Nephron progenitor cell (in vitro differentiated cells): ENCODE results near the gene FIZ1.

ENCODE experiments used
- DNase-seq: peaks from one replicate; pipeline ENCODE4 v3.0.0; 2021
- H3K27ac Mint-ChIP-seq: 2 replicates; pipeline ENCODE4 v1.8.0; 2021; ENCODE audit warnings: mild to moderate bottlenecking, moderate library complexity, mixed read lengths
- H3K27me3 Mint-ChIP-seq: 2 replicates; pipeline ENCODE4 v1.8.0; 2021; ENCODE audit warnings: mild to moderate bottlenecking, low read depth, mixed read lengths; ENCODE audit not compliant: poor library complexity
- H3K36me3 Mint-ChIP-seq: 2 replicates; pipeline ENCODE4 v1.8.0; 2021; ENCODE audit warnings: low read depth, mixed read lengths
- H3K4me1 Mint-ChIP-seq: 2 replicates; pipeline ENCODE4 v1.8.0; 2021; ENCODE audit warnings: mixed read lengths
- H3K4me3 Mint-ChIP-seq: 2 replicates; pipeline ENCODE4 v1.8.0; 2021; ENCODE audit warnings: mild to moderate bottlenecking, moderate library complexity, mixed read lengths
- H3K9me3 Mint-ChIP-seq: 2 replicates; pipeline ENCODE4 v1.8.0; 2021; ENCODE audit warnings: mild to moderate bottlenecking, moderate library complexity, mixed read lengths
- CTCF ChIP-seq: fragments of 200-600 bp; sonication (generic); IDR thresholded peaks from 2 replicates; pipeline ENCODE4 v1.5.0; 2021; ENCODE audit warnings: antibody characterized with exemption

FIZ1 gene

GRCh38 chr19:55636723-55637122 is 37.4 kb upstream of the FIZ1 start:
- no peaks in the 10 kb centered on the region for H3K9me3 Mint-ChIP-seq
- peaks cover 13% of the 10 kb centered on the region for H3K36me3 Mint-ChIP-seq
- peak overlapping the region; percentile 100 for H3K4me3 Mint-ChIP-seq
- peaks cover 9% of the 10 kb centered on the region for H3K27me3 Mint-ChIP-seq
- peak overlapping the region; percentile 55 for H3K27ac Mint-ChIP-seq
- H3K4me1 Mint-ChIP-seq: peaks cover 66% of the 10 kb centered on the region
- TF ChIP-seq CTCF: no peak
- DNase-seq: no peak

GRCh38 chr19:55635856-55636440 is 36.6 kb upstream of the FIZ1 start:
- peak overlapping the region; percentile 100 for H3K27ac Mint-ChIP-seq
- peaks cover 13% of the 10 kb centered on the region for H3K27me3 Mint-ChIP-seq
- no peak for TF ChIP-seq CTCF
- peak overlapping the region; percentile 100 for H3K4me3 Mint-ChIP-seq
- no peak for DNase-seq
- H3K9me3 Mint-ChIP-seq: no peaks in the 10 kb centered on the region
- peaks cover 13% of the 10 kb centered on the region for H3K36me3 Mint-ChIP-seq
- H3K4me1 Mint-ChIP-seq: peaks cover 62% of the 10 kb centered on the region

GRCh38 chr19:55635334-55635717 is 36.0 kb upstream of the FIZ1 start:
- H3K9me3 Mint-ChIP-seq: no peaks in the 10 kb centered on the region
- peaks cover 16% of the 10 kb centered on the region for H3K27me3 Mint-ChIP-seq
- peak overlapping the region; percentile 100 for H3K4me3 Mint-ChIP-seq
- no peak for DNase-seq
- peaks cover 59% of the 10 kb centered on the region for H3K4me1 Mint-ChIP-seq
- no peak for TF ChIP-seq CTCF
- peak overlapping the region; percentile 100 for H3K27ac Mint-ChIP-seq
- H3K36me3 Mint-ChIP-seq: peaks cover 13% of the 10 kb centered on the region

- H3K4me1 Mint-ChIP-seq: peaks cover 52% of the 10 kb centered on the region
- DNase-seq: no peak
- H3K9me3 Mint-ChIP-seq: no peaks in the 10 kb centered on the region
- H3K36me3 Mint-ChIP-seq: peaks cover 10% of the 10 kb centered on the region
- H3K27ac Mint-ChIP-seq: no peak overlapping the region
- peaks cover 24% of the 10 kb centered on the region for H3K27me3 Mint-ChIP-seq
- no peak overlapping the region for H3K4me3 Mint-ChIP-seq
- TF ChIP-seq CTCF: no peak
Observed at GRCh38 chr19:55633861-55634260, 34.5 kb upstream of the FIZ1 start.

- no peak overlapping the region for H3K27ac Mint-ChIP-seq
- peak; percentile 90 for DNase-seq
- H3K4me3 Mint-ChIP-seq: peak overlapping the region; percentile 5
- no peaks in the 10 kb centered on the region for H3K9me3 Mint-ChIP-seq
- H3K4me1 Mint-ChIP-seq: peaks cover 41% of the 10 kb centered on the region
- H3K27me3 Mint-ChIP-seq: peaks cover 25% of the 10 kb centered on the region
- TF ChIP-seq CTCF: peak; percentile 92
- no peaks in the 10 kb centered on the region for H3K36me3 Mint-ChIP-seq
Observed at GRCh38 chr19:55632463-55632834, 33.1 kb upstream of the FIZ1 start.

- peaks cover 10% of the 10 kb centered on the region for H3K36me3 Mint-ChIP-seq
- no peak for DNase-seq
- no peak for TF ChIP-seq CTCF
- H3K9me3 Mint-ChIP-seq: no peaks in the 10 kb centered on the region
- H3K4me3 Mint-ChIP-seq: no peak overlapping the region
- H3K27me3 Mint-ChIP-seq: peaks cover 18% of the 10 kb centered on the region
- H3K4me1 Mint-ChIP-seq: peaks cover 19% of the 10 kb centered on the region
- no peak overlapping the region for H3K27ac Mint-ChIP-seq
Observed at GRCh38 chr19:55626350-55626749, 27.0 kb upstream of the FIZ1 start.
